Measurements from ENCODE around the gene LPGAT1. TPM values are rescaled to one million over a fixed set of nuclear protein-coding genes. Genes with fewer than 3 reads are reported as not detected.

Gene LPGAT1
- total RNA-seq, 6 experiments from 2014 or later: 32.0 to 141 (median 55.7) TPM

- H3K27me3 ChIP-seq: no peaks in the 10 kb centered on the region
- H3K4me1 ChIP-seq: peaks cover 0 to 33% (median 10%) of the 10 kb centered on the region in 4 donors
- intact Hi-C loops (cut with DNase I): no loop called here
- TF ChIP-seq POLR2A (IDR thresholded peaks at IDR 0.05) (no peak), CTCF (IDR thresholded peaks at IDR 0.05) (no peak)
- DNase-seq (no peak), ATAC-seq (no peak)
- no peaks in the 10 kb centered on the region for H3K9me3 ChIP-seq
- 47% methylated on average over 2 of the region's 2 CpGs for WGBS (ENCODE audit: insufficient coverage, low coverage, low lambda C conversion rate, missing lambda C conversion rate)
- peaks cover 0 to 5% (median 2%) of the 10 kb centered on the region in 4 donors for H3K36me3 ChIP-seq
- no peak overlapping the region for H3K27ac ChIP-seq
- H3K4me3 ChIP-seq: no peak overlapping the region
Observed at GRCh38 chr1:211808475-211808874, 22.1 kb downstream of the LPGAT1 start.

GRCh38 chr1:211804915-211805314, 25.6 kb downstream of the LPGAT1 start:
- Histone ChIP-seq H3K27ac (no peak overlapping the region), H3K4me1 (peaks cover 0 to 22% (median 6%) of the 10 kb centered on the region in 4 donors), H3K9me3 (no peaks in the 10 kb centered on the region), H3K4me3 (no peak overlapping the region), H3K27me3 (no peaks in the 10 kb centered on the region), H3K36me3 (peaks cover 0 to 5% (median under 1%) of the 10 kb centered on the region in 4 donors)
- intact Hi-C loops (cut with DNase I): no loop called here
- WGBS (ENCODE audit: insufficient coverage, low coverage, low lambda C conversion rate, missing lambda C conversion rate): 37% methylated on average over 2 of the region's 2 CpGs
- no peak for TF ChIP-seq CTCF (IDR thresholded peaks at IDR 0.05)
- no peak for TF ChIP-seq POLR2A (IDR thresholded peaks at IDR 0.05)
- DNase-seq (no peak), ATAC-seq (no peak)

- 95% methylated on average over 3 of the region's 3 CpGs for WGBS (ENCODE audit: insufficient coverage, low coverage, low lambda C conversion rate, missing lambda C conversion rate)
- H3K27me3 ChIP-seq: no peaks in the 10 kb centered on the region
- no peak overlapping the region for H3K27ac ChIP-seq
- intact Hi-C loops (cut with DNase I): no loop called here
- H3K4me1 ChIP-seq: peaks cover 0 to 22% (median 3%) of the 10 kb centered on the region in 4 donors
- H3K9me3 ChIP-seq: no peaks in the 10 kb centered on the region
- TF ChIP-seq CTCF (IDR thresholded peaks at IDR 0.05): no peak
- no peak for ATAC-seq
- H3K36me3 ChIP-seq: peaks cover 0 to 5% (median 0%) of the 10 kb centered on the region in 4 donors
- no peak for DNase-seq
- H3K4me3 ChIP-seq: no peak overlapping the region
Observed at GRCh38 chr1:211800925-211801607, 29.5 kb downstream of the LPGAT1 start.

GRCh38 chr1:211797994-211798393, 32.6 kb downstream of the LPGAT1 start:
- ATAC-seq: no peak
- 53% methylated on average over 2 of the region's 2 CpGs for WGBS (ENCODE audit: insufficient coverage, low coverage, low lambda C conversion rate, missing lambda C conversion rate)
- intact Hi-C loops (cut with DNase I): no loop called here

More at GRCh38 chr1:211797994-211798393, 32.6 kb downstream of the LPGAT1 start:
- H3K4me1 ChIP-seq: no peaks in the 10 kb centered on the region
- no peaks in the 10 kb centered on the region for H3K27me3 ChIP-seq
- no peak overlapping the region for H3K4me3 ChIP-seq
- peaks cover 0 to under 1% (median 0%) of the 10 kb centered on the region in 4 donors for H3K36me3 ChIP-seq
- H3K9me3 ChIP-seq: no peaks in the 10 kb centered on the region
- TF ChIP-seq POLR2A (IDR thresholded peaks at IDR 0.05) (no peak), CTCF (IDR thresholded peaks at IDR 0.05) (no peak)
- DNase-seq: no peak
- no peak overlapping the region for H3K27ac ChIP-seq
